Putamen (tissue), 1 donor: Measurements from ENCODE around the gene ZNF280B.

ENCODE experiments used
- DNase-seq: peaks from one replicate; pipeline ENCODE4 v3.0.0-alpha.2; 2016; ENCODE audit warnings: low spot score

ZNF280B gene, protein sequence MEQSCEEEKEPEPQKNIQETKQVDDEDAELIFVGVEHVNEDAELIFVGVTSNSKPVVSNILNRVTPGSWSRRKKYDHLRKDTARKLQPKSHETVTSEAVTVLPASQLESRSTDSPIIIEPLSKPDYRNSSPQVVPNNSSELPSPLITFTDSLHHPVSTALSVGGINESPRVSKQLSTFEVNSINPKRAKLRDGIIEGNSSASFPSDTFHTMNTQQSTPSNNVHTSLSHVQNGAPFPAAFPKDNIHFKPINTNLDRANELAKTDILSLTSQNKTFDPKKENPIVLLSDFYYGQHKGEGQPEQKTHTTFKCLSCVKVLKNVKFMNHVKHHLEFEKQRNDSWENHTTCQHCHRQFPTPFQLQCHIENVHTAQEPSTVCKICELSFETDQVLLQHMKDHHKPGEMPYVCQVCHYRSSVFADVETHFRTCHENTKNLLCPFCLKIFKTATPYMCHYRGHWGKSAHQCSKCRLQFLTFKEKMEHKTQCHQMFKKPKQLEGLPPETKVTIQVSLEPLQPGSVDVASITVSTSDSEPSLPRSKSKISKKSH

DNA sequence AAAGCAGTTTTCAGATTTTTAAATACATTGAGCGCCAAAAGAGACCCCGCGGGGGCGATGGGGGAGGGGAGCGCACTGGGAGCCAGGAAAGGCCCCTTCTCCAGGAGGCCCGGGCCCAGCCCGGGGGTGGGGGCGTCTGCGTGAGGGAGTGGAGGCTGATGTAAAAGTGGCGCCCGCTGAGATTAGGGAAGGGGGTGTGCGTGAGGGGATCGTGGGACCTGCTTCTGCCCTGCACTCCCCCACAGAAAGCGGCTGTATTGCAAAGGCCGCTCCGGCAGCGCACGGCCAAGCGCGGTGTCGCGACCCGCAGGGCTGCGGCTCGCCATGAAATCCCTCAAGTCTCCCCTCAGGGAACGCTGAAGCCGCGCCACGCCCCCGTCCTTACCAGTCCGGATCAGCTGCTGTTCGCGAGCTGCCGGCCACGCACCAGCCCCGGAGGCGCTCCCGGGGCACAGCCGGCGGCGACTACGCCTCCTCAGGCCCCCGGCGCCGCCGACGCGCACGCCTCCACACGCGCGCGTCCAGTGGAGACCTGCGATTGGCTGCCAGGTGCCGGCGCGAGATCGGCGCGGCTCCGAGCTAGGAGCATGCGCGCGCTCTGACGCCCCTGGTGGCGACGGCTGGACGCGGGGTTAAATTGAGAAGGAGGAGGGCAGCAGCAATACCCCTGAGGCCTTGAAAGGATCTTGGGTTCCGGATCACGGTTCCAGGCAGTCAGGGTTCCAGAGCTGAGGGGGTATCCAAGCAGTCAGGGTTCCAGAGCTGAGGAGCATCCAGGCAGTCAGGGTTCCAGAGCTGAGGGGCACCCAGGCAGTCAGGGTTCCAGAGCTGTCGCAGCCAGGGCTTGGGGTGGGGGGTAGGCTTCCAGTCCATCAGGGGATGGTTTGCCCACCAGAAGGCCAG, at the start of gene ZNF280B:
ZNF280B (minus strand) TSS at position 469 of the 903 bp plus-strand sequence. CDS start 19,344 bp downstream, outside the sequence.
- DNase-seq, result peak; percentile 74

DNA sequence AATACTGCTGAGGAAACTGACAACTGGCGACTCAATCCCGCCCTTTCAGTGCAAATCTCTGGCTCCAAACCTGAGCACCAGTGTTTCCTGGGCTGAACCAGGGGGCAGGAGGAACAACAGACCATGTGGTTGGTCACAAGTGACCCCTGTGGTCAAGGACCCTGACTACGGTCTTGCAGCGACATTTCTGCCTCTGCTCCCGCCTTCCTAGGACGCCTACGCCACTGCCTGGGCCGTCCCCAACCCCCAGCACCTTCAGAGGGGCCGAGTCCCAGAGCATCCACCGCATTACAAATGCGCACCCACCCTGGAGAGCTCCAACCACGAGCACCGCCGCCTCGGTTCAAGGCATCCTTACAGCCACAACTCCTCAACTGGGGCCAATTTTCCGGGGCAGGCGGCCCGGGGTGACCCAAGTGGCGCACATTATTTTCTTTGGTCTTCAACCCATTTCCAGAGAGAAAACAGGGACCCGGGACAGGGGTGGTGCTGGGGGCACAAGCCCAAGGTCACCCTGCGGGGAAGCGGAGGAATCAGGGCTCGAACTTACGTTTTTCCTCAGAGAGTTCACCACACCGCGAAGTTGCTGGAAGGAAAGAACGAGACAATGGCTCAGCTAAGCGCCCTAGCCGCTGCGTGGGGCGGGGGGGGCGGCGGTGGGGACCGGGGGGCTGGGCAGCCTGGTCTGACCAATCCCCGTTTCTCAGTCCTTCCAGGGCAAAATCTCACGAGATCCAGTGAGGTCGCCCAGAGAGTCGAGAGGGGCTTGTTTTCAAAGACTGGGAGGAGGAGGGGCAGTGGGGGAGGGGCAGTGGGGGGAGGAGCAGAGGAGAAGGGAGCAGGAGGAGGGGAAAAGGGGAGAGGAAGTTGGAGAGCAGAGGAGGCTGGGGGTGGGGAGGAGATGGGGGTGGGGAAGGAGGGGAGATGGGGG, 48.7 kb upstream of the ZNF280B start:
- no peak for DNase-seq

DNA sequence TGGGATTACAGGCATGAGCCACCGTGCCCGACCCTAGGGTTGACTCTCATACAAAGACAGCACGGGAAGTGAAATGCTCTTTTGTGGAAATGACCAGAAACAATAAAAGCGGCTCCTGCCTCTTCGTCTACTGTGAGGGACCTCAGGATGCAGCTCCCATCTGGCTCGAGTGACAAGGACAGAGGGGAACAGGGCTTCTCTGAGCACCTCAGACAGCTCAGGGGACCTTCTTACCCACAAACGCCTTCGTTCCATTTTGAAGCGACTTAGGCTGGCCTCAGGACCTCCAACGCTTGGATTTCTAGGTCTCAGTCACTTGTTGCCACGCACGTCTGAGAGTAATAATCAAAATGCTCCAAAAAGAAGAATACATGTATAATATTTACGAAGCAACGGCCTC, 48.0 kb upstream of the ZNF280B start:
- DNase-seq, result no peak

DNA sequence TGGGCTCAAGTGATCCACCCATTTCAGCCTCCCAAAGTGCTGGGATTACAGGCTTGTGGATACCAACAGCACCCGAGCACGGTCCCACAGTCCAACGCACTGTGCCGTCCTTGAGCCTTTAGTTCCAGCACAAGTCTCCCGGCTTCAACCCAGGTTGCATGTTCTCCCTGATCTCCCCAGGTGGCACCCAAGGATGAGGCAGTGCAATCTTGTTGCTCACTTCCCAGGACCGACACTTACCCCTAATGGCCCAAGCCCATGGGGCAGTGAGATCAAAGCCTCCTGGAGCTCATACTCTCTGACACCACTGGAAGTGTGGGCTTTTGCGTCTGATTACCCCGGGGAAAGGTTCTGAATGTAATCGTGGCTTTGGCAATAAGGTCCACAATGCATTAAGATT, 47.1 kb upstream of the ZNF280B start:
- no peak for DNase-seq

DNA sequence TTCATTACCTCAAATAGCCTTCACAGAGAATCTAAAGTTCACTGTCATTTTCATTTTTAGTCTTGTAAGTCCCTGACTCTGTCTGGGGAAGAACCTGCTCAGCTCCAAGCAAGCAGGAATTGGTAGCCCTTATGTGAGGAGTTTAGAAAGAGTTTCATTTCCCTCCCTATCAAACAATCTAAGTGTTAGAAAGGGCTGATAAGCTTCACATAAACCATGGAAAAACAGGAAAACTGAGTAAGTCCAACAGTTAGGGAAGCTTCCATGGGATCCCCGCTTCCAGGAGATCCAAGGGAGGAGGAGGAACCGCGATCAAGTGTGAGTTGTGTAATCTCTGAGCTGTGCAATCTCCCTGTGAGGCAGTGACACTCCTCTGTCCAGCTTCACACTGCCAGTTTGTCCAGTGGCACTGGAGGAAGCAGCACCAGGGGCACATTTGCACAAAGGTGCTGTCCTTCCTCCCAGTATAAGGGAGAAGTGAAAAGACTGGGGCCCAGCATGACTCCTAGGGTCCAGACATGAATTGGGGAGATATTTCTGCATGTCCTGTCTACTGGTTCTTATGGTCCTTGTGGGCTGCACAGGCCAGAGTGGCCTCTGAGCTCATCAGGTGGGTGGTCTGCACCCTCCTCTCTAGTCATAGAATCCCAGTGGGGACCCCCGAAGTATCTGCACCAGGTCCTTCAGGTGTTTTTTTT, 46.2 kb upstream of the ZNF280B start:
- DNase-seq, result no peak

DNA sequence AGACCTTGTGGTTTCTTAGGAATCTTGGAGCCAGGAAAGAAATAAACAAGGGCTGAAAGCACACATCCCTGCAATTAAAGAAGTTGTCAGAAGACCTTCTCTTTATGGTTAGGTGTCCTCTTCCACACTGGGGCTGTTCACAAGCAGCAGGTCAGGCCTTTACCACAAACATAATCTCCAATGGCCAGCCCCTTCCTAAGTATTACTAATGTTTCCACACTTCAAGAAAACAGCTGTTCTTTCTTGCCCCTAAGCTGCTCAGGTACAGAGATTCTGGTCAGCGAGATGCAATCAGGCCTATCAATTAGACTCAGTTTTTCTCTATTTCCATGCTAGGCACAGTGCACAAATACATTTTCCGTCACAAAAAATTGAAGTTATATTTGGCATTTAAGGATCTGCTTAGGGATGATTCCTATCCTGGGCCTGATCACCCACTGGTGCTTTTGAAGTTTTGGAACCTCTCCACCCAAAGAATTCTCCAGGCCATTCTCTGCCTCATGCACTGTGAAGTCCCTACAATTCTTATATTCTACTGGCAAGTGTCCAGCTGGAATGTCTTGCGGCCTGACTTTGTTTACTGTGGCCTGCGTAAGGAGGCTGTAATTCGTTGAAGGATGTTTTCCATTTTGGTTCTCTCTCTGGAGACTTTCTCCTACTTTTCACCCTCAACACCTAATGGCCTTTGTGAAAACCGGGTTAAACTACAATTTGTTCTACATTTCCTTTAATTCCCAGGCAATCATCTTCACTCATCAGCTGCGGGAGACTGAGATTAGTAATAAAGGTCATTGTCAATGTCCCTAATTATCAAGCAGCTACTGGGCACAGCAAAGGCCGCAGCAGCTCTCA, 45.4 kb upstream of the ZNF280B start:
- no peak for DNase-seq

DNA sequence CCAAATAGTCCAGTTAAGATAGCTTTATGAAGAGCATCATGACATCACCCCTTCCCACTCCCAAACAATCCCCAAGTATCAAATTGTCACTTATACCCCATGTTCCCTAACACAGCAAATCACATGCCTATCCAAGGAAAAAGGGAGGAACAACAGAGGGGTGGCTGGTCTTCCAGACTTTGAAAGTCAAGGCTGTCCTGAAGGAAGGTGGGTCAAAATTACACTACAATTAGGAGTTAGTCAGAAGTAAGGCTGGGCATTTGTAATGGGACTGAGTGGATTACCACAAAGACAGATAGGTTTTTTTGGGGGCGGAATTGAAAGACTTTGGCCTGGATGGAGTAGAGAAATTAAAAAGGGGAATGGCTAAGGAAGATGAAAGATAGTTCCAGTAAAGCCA, 44.6 kb upstream of the ZNF280B start:
- DNase-seq, result no peak

DNA sequence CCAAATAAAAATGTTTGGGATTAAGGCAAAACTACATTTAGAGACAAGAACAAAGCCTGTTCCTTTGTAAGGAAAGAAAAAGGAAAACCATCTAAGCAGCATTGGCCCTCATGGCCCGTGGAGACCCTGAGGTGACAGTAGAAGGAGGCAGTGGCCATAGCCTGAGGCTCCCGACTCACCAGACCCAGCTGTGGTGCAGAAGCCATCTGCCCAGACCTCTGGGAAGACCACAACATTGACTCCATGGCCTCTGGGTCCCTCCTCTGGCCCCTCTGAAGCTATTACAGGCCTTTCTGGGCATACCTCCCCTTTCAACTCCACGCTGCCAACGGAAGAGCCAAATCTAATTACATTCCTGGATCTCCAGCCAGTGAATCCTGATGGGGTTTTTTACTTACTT, 44.1 kb upstream of the ZNF280B start:
- DNase-seq, result no peak

DNA sequence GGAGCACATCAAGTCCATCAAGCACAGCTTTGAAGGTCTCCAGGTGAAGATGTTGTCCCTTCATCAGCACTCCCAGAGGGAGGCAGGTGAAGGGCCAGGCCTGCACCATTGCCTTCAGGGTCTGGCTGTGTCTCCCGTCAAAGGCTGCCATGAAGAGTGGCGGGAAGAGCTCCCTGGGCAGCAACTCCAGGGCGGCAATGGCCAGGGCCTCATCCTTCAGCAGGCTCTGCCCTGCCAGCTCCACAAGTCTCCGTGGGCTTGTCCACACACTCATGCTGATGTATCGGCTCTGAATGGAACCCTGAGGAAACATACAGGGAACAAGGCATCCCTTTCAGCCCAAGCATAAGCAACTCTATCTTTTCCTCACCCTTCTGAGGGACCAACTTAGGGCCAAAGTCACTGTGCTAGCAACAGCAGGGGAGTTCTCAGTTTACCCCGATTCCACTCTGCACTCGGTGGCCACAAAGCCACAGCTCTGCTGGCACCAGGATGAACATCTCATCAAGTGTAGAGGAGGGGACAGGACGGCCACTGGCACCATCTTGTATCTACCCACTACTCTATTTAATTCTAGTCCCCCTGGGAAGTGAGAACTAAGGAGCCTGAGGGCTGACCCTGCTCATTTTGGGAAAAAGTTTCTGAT, 42.4 kb upstream of the ZNF280B start:
- DNase-seq, result no peak

DNA sequence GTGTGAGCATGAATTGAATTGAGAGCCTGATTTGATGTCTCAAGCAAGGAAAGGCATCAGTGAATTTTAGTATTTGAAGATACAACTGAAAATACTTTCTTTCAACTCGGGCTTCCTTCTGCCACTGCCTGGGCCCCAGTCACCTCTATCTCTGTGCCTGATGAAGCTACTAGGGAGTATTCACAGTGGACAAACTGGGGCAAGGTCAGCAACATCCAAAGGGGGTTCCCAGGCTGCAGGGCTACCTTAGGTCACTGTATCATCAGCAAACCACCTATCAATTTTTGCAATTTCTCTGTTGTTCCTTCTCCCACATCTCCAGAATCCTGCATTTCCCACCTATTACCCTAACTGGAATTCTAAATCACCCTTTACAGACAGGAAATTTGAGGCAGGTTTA, 40.4 kb upstream of the ZNF280B start:
- DNase-seq, result no peak

DNA sequence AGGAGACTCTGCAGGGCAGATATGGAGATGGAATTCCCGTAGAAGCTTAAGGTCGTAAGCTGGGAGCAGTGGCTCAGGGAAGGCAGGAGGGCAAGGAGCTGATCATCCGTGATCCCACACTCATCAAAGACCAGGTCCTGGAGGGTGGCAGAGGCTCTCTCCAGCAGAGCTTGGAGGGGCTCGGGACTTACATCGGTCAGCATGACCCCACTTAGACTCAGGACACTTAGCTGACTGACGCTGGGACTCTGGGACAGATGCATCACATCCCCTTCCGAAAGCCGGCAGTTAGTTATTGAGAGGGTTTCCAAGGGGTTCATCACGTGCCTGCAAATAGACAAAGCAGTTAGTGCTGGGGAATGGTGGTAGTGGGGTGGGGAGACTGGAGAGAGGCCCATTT, 39.8 kb upstream of the ZNF280B start:
- DNase-seq, result no peak

DNA sequence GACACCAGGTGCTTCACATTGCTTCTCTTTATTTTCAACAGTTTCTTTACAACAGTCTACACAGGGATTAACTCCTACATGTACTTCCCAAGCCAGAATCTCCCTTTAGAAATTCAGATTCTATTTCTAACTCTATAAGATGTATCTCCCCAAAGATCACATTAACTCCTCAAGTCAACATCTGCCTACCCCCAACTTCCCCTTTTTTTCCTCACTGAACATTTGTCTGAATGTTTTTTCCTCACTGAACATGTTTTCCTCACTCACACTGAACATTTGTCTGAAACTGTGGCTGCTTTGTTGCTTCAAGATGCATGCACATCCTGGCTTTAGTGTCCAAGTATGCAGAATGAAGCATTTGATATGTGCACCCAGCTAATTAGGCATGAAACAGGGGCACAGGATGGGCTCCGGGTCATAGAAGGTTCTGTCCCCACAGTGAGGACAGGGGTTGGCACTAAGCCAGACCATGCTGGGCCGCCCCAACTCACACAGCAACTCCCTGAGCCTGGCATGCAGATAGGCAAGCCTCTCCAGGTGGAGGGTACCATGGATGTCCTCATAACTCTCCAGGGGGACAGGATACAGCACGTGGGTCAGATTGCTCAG, 39.3 kb upstream of the ZNF280B start:
- no peak for DNase-seq

DNA sequence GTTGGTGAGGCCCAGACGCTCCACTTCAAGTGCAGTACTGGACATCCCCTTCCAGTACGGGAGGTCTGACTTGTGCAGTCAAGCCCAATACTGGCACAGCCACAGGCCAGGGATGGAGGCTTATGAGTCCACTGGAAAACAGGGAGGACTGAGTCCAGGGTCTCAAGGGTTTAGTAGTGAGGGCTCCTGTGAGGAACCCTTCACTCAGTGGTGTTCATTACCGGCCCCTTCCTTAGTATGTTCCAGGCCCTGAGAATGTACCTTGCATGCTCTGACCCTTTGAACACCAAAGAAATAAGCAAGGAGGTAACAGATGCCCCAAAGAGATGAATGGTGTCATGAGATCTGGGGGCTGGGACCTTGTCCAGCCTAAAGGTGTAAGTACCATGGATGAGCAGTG, 38.7 kb upstream of the ZNF280B start:
- DNase-seq, result no peak

DNA sequence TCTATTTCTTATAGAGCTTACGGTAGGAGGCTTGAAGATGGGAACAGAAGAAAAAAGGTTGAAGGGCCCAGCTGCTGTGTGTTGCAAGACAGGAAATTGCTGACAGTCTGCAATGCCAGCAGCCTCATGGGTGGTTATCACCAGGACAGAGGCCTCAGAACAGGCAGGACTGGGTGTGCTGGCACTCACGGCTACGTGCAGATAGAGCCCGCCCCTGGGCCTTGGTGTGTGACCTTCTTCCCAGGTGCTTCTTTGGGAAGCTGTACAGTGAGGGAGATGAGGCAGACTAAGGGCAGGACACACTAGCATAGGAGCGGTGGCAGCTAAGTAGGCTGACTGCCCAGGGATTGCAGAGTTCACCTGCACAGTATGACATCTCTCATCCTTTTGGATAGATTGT, 37.9 kb upstream of the ZNF280B start:
- DNase-seq, result no peak

DNA sequence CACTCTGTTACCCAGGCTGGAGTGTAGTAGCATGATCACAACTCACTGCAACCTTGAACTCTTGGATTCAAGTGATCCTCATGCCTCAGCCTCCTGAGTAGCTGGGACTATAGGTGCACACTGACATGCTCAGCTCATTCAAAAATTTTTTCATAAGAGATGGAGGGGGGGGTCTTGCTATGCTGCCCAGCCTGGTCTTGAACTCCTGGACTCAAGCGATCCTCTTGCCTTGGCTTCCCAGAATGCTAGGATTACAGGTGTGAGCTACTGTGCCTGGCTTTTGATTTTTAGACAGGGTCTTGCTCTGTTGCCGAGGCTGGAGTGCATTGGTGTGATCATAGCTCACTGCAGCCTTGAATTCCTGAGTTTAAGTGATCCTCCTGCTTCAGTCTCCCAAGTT, 36.5 kb upstream of the ZNF280B start:
- DNase-seq, result no peak

DNA sequence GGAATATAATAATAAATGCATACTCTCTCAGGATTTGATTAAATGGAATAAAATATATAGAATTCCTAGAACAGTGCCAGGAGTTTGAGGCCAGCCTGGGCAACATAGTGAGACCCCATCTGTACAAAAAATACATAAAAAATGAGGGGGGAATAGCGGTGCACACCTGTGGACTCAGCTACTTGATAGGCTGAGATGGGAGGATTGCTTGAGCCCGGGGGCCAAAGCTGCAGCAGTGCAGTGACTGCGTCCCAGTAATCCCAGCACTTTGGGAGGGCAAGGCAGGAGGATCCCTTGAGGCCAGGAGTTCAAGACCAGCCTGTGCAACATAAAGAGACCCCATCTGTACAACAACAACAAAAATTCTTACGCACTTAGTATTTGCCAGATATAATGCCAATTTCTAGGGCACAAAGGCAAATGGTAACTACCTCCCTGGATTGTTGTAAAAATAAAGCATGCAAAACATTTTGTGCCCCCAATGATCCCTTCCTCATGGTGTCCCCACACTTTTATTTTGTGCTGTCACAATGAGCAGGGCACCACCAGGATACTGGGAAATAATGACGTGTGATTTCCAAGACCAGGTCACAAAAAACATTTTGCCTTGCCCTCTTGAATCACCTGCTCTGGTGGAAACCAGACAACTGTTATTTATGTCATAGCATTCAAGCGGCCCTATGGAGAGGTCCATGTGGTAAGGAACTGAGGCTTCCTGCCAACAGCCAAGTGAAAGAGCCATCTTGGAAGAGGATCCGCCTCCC, 29.9 kb upstream of the ZNF280B start:
- no peak for DNase-seq

DNA sequence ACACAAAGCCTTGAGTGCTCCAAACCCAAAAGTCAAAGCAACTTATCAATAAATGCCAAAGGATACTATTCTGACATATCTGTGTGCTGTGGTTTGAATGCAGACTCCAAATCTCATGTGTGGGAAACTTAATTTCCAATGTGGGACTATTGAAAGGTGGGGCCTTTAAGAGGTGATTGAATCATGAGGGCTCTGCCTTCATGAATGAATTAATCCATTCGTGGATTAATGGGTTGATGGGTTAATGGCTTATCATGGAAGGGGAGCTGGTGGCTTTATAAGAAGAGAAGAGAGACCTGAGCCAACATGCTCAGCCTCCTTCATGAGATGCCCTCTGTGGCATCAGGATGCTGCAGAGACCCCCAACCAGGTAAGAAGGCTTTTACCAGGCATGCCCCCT, 28.4 kb upstream of the ZNF280B start:
- no peak for DNase-seq

DNA sequence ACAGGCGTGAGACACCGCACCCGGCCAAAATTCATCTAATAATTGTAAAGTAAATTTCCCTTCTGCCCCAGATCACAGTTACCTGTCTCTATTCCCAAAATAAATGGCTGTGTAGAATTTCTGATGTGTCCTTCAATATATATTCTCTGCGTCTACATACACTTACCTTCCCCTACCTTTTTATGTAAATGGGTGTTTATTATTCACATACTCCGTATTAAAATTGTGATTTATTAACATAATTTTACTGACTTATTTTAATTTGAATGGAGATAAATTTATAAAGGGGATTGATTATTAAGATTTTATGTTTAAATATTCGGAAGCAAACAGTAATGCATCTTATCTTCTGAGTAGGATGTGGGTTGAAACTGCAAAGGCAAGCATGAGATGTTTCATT, 28.0 kb upstream of the ZNF280B start:
- DNase-seq, result no peak
